T-helper 2 cell treated with Interferon-gamma antibody and Interleukin-4, amounts not matched to agents 5 μg/mL and 100 μg/mL, for 36 hours (primary cell): ENCODE data around the gene CD6.
A peak's percentile ranks its signal among the peaks of the same experiment; 100 is the strongest.

ENCODE experiments used
- DNase-seq: peaks from one replicate; pipeline ENCODE4 v3.0.0; 2021; ENCODE audit warnings: low spot score
- H3K27ac Mint-ChIP-seq: one replicate; pipeline ENCODE4 v1.8.0; 2021; ENCODE audit warnings: mild to moderate bottlenecking, mixed read lengths
- H3K27me3 Mint-ChIP-seq: one replicate; pipeline ENCODE4 v1.8.0; 2021; ENCODE audit warnings: low read depth, mixed read lengths
- H3K36me3 Mint-ChIP-seq: one replicate; pipeline ENCODE4 v1.8.0; 2021; ENCODE audit warnings: low read depth, mixed read lengths
- H3K4me1 Mint-ChIP-seq: one replicate; pipeline ENCODE4 v1.8.0; 2021; ENCODE audit warnings: low read depth, mixed read lengths
- H3K4me3 Mint-ChIP-seq: one replicate; pipeline ENCODE4 v1.8.0; 2022; ENCODE audit warnings: mild to moderate bottlenecking, moderate library complexity, mixed read lengths
- H3K9me3 Mint-ChIP-seq: one replicate; pipeline ENCODE4 v1.8.0; 2021; ENCODE audit warnings: mixed read lengths

Gene CD6

GRCh38 chr11:61009392-61010275 is 38.2 kb downstream of the CD6 start:
- Mint-ChIP-seq H3K27ac (peak overlapping the region; percentile 79), H3K4me3 (no peak overlapping the region), H3K4me1 (peaks cover 42% of the 10 kb centered on the region), H3K9me3 (no peaks in the 10 kb centered on the region), H3K36me3 (peaks cover 82% of the 10 kb centered on the region), H3K27me3 (no peaks in the 10 kb centered on the region)
- no peak for DNase-seq

- Mint-ChIP-seq H3K4me1 (peaks cover 32% of the 10 kb centered on the region), H3K27ac (peak overlapping the region; percentile 8), H3K4me3 (no peak overlapping the region), H3K36me3 (peaks cover 76% of the 10 kb centered on the region), H3K27me3 (no peaks in the 10 kb centered on the region), H3K9me3 (no peaks in the 10 kb centered on the region)
- DNase-seq, result no peak
Observed at GRCh38 chr11:61010466-61011228, 39.2 kb downstream of the CD6 start.

GRCh38 chr11:61011229-61011870 is 39.9 kb downstream of the CD6 start:
- H3K36me3 Mint-ChIP-seq, result peaks cover 78% of the 10 kb centered on the region
- H3K4me1 Mint-ChIP-seq, result peaks cover 25% of the 10 kb centered on the region
- H3K27ac Mint-ChIP-seq, result no peak overlapping the region
- H3K27me3 Mint-ChIP-seq, result no peaks in the 10 kb centered on the region
- H3K9me3 Mint-ChIP-seq, result no peaks in the 10 kb centered on the region
- no peak for DNase-seq
- H3K4me3 Mint-ChIP-seq, result no peak overlapping the region

GRCh38 chr11:61011950-61012736 is 40.7 kb downstream of the CD6 start:
- DNase-seq, result no peak
- peak overlapping the region; percentile 79 for H3K27ac Mint-ChIP-seq
- no peaks in the 10 kb centered on the region for H3K27me3 Mint-ChIP-seq
- H3K9me3 Mint-ChIP-seq, result no peaks in the 10 kb centered on the region
- no peak overlapping the region for H3K4me3 Mint-ChIP-seq
- H3K36me3 Mint-ChIP-seq, result peaks cover 78% of the 10 kb centered on the region
- peaks cover 17% of the 10 kb centered on the region for H3K4me1 Mint-ChIP-seq

GRCh38 chr11:61012737-61013215 is 41.3 kb downstream of the CD6 start:
- H3K27ac Mint-ChIP-seq, result peak overlapping the region; percentile 53
- peaks cover 16% of the 10 kb centered on the region for H3K4me1 Mint-ChIP-seq
- peaks cover 81% of the 10 kb centered on the region for H3K36me3 Mint-ChIP-seq
- no peaks in the 10 kb centered on the region for H3K9me3 Mint-ChIP-seq
- no peak for DNase-seq
- no peak overlapping the region for H3K4me3 Mint-ChIP-seq
- H3K27me3 Mint-ChIP-seq, result no peaks in the 10 kb centered on the region

GRCh38 chr11:61018059-61018458 is 46.6 kb downstream of the CD6 start:
- no peaks in the 10 kb centered on the region for H3K27me3 Mint-ChIP-seq

GRCh38 chr11:61019037-61019831 is 47.8 kb downstream of the CD6 start:
- no peak overlapping the region for H3K27ac Mint-ChIP-seq

More at GRCh38 chr11:61018059-61018458, 46.6 kb downstream of the CD6 start:
- peaks cover 80% of the 10 kb centered on the region for H3K36me3 Mint-ChIP-seq
- DNase-seq, result no peak
- no peak overlapping the region for H3K4me3 Mint-ChIP-seq
- peaks cover 42% of the 10 kb centered on the region for H3K4me1 Mint-ChIP-seq
- H3K9me3 Mint-ChIP-seq, result no peaks in the 10 kb centered on the region
- no peak overlapping the region for H3K27ac Mint-ChIP-seq

GRCh38 chr11:61019832-61020405 is 48.4 kb downstream of the CD6 start:
- H3K4me1 Mint-ChIP-seq, result peaks cover 53% of the 10 kb centered on the region
- H3K27ac Mint-ChIP-seq, result peak overlapping the region; percentile 90
- no peaks in the 10 kb centered on the region for H3K9me3 Mint-ChIP-seq
- DNase-seq, result no peak
- peak overlapping the region; percentile 71 for H3K4me3 Mint-ChIP-seq
- no peaks in the 10 kb centered on the region for H3K27me3 Mint-ChIP-seq
- peaks cover 71% of the 10 kb centered on the region for H3K36me3 Mint-ChIP-seq

More at GRCh38 chr11:61019037-61019831, 47.8 kb downstream of the CD6 start:
- no peak for DNase-seq
- Mint-ChIP-seq H3K4me1 (peaks cover 51% of the 10 kb centered on the region), H3K4me3 (no peak overlapping the region), H3K27me3 (no peaks in the 10 kb centered on the region), H3K36me3 (peaks cover 68% of the 10 kb centered on the region), H3K9me3 (no peaks in the 10 kb centered on the region)

- Mint-ChIP-seq H3K4me1 (peaks cover 61% of the 10 kb centered on the region), H3K9me3 (no peaks in the 10 kb centered on the region), H3K27ac (peak overlapping the region; percentile 90), H3K4me3 (peak overlapping the region; percentile 71), H3K27me3 (no peaks in the 10 kb centered on the region), H3K36me3 (peaks cover 72% of the 10 kb centered on the region)
- DNase-seq, result no peak
Observed at GRCh38 chr11:61020551-61021235, 49.2 kb downstream of the CD6 start.

GRCh38 chr11:61021661-61022212 is 50.3 kb downstream of the CD6 start:
- H3K27me3 Mint-ChIP-seq, result no peaks in the 10 kb centered on the region
- peak overlapping the region; percentile 71 for H3K4me3 Mint-ChIP-seq
- peaks cover 64% of the 10 kb centered on the region for H3K36me3 Mint-ChIP-seq
- H3K9me3 Mint-ChIP-seq, result no peaks in the 10 kb centered on the region
- peaks cover 70% of the 10 kb centered on the region for H3K4me1 Mint-ChIP-seq
- DNase-seq, result peak; percentile 69
- H3K27ac Mint-ChIP-seq, result peak overlapping the region; percentile 90

- Mint-ChIP-seq H3K9me3 (no peaks in the 10 kb centered on the region), H3K36me3 (peaks cover 57% of the 10 kb centered on the region), H3K4me1 (peaks cover 76% of the 10 kb centered on the region), H3K27me3 (no peaks in the 10 kb centered on the region), H3K4me3 (peak overlapping the region; percentile 71), H3K27ac (peak overlapping the region; percentile 90)
- no peak for DNase-seq
Observed at GRCh38 chr11:61022311-61023085, 51.0 kb downstream of the CD6 start.
